Mammary epithelial cell (primary cell): ENCODE data around the gene MIPEP.

Experiments used
- CTCF ChIP-seq, 2 donors: IDR thresholded peaks in 1 of 2; conservative IDR thresholded peaks in 1 of 2; 2 replicates each; pipeline ENCODE4 v1.5.1; 2011 to 2012; ENCODE audit warnings: inconsistent platforms in 2 of 2, low read length in 2 of 2, mild to moderate bottlenecking in 2 of 2, control low read depth in 1 of 2, low read depth in 1 of 2; ENCODE audit not compliant: insufficient read depth in 1 of 2; ENCODE audit errors: extremely low read depth in 1 of 2
- EZH2 ChIP-seq: IDR thresholded peaks from 2 replicates; pipeline ENCODE4 v1.6.1; 2012; ENCODE audit warnings: low read length, inconsistent platforms, borderline replicate concordance

GRCh38 chr13:23731709-23732108 lies 157.5 kb downstream of the MIPEP start:
- TF ChIP-seq CTCF (conservative IDR thresholded peaks at IDR 0.05 in 1 of 2, IDR thresholded peaks at IDR 0.05 in 1 of 2; ENCODE audit: extremely low read depth in 1 of 2, insufficient read depth in 1 of 2, low read depth in 1 of 2, low read length in 2 of 2), result no peak
- no peak for TF ChIP-seq EZH2
